Muscle layer of colon (tissue), 2 donors: Measurements from ENCODE around the gene NHS.

ENCODE experiments used
- H3K27ac ChIP-seq: one replicate; pipeline ENCODE4 v1.7.0; 2013; ENCODE audit warnings: low read depth, mild to moderate bottlenecking, low read length, moderate library complexity
- H3K27me3 ChIP-seq, 2 donors: one replicate each; pipeline ENCODE4 v1.7.0; 2013; ENCODE audit warnings: low read length in 2 of 2, mild to moderate bottlenecking in 2 of 2; ENCODE audit not compliant: insufficient read depth in 2 of 2, control insufficient read depth in 1 of 2
- H3K36me3 ChIP-seq: one replicate; pipeline ENCODE4 v1.7.0; 2013; ENCODE audit warnings: mild to moderate bottlenecking, low read length; ENCODE audit not compliant: insufficient read depth
- H3K4me1 ChIP-seq: one replicate; pipeline ENCODE4 v1.7.0; 2013; ENCODE audit warnings: mild to moderate bottlenecking, low read length; ENCODE audit not compliant: insufficient read depth
- H3K4me3 ChIP-seq, 2 donors: one replicate each; pipeline ENCODE4 v1.7.0; 2013; ENCODE audit warnings: low read length in 2 of 2, low read depth in 1 of 2, mild to moderate bottlenecking in 1 of 2, moderate library complexity in 1 of 2
- H3K9ac ChIP-seq: one replicate; pipeline ENCODE4 v1.7.0; 2013; ENCODE audit warnings: low read length
- H3K9me3 ChIP-seq: one replicate; pipeline ENCODE4 v1.7.0; 2013; ENCODE audit warnings: mild to moderate bottlenecking, low read length
- donor health status: abdominal sarcoma.
- donor health status: Adenocarcinoma of cecum.

The NHS gene

DNA sequence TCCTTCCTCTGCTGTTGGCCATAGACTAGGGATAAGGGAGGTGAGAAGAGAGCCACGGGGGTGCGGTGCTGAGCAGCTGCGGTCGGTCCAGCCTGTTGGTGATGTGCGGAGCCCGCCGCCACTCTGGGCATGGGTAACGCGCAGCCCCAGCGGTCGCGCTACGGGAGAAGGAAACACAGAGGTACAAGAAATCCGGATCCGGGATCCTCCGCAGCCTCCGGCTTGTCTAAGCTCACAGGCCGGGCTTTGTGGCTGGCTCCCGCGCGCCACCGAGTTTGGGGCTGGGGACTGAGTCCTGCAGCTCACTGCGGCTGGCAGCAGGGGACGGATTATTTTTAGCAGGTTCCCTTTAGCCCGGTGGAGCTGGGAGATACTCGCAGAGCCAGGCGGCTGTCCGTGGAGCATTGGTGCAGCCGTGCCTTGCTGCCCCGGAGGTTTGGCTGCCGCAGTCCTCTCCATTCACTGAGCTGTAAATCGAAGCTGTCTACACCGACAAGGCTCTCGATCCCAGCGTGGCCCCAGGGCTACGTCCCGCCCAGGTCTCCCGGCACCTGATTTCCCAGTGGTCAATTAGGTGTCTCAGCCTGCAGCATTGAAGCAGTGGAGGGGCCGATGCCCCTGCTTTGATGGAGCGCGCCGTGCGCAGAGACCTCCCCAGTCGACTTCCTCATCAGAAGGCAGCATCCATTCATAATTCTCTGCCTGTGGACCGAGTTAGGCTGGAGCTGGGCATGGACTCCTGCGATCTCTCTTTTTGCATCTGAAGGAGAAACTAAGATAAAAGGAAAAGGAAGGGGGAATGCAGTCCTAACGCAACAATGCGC, 280.4 kb downstream of the NHS start:
- no peak overlapping the region for H3K27ac ChIP-seq
- no peaks in the 10 kb centered on the region for H3K9me3 ChIP-seq
- H3K36me3 ChIP-seq = no peaks in the 10 kb centered on the region
- H3K4me3 ChIP-seq = peak overlapping the region; percentile 9 to 32
- peaks cover 4 to 6% of the 10 kb centered on the region in 2 donors for H3K27me3 ChIP-seq
- no peaks in the 10 kb centered on the region for H3K4me1 ChIP-seq
- no peak overlapping the region for H3K9ac ChIP-seq

DNA sequence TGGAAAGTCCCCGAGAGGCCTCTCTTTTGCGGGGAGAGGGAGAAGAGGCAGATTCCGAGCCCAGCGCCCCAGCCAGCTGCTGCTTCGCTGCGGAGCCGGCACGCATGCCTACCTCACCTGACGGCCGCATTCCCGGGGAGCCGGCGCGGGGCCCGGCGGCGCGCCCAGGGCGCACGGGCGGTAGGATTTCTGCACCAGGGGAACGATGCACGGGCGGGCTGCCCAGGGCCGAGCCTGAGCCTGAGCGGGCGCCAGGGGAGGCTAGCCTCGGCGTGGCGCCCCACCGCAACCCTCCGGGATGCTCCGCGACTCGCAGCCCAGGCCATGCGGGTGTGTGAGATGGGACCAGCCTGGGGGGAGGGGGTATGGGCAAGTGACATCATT, 281.0 kb downstream of the NHS start:
- no peaks in the 10 kb centered on the region for H3K36me3 ChIP-seq
- H3K9ac ChIP-seq = no peak overlapping the region
- H3K4me3 ChIP-seq = peak overlapping the region; percentile 9 to 32

DNA sequence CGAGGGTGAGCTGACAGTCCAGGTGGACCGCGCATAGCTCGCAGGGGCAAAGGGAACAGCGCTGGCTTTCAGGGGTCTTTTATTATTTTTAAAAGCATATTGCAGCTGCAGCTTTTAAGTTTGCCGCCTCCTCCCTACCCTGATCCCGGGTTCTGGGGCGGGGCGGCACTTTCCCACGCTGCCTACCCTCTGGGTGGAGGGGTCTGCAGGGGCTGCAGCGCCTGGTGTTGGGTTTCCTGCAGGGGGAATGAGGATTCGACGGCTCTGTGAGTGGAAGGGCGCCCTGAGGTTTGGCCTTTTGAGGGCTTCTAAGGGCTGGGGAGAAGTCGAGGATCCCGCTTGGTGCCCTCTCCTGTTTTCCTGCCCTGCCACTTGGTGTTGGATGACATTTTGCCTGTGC, 281.6 kb downstream of the NHS start:
- H3K36me3 ChIP-seq = no peaks in the 10 kb centered on the region
- H3K4me3 ChIP-seq = no peak overlapping the region
- H3K27ac ChIP-seq = no peak overlapping the region
- H3K9ac ChIP-seq = no peak overlapping the region
- no peaks in the 10 kb centered on the region for H3K4me1 ChIP-seq
- H3K27me3 ChIP-seq = peaks cover 2 to 6% of the 10 kb centered on the region in 2 donors
- H3K9me3 ChIP-seq = no peaks in the 10 kb centered on the region

More for the DNA sequence above, 281.0 kb downstream of the NHS start:
- Histone ChIP-seq H3K9me3 (no peaks in the 10 kb centered on the region), H3K27me3 (peaks cover 4 to 6% of the 10 kb centered on the region in 2 donors), H3K27ac (no peak overlapping the region), H3K4me1 (no peaks in the 10 kb centered on the region)

DNA sequence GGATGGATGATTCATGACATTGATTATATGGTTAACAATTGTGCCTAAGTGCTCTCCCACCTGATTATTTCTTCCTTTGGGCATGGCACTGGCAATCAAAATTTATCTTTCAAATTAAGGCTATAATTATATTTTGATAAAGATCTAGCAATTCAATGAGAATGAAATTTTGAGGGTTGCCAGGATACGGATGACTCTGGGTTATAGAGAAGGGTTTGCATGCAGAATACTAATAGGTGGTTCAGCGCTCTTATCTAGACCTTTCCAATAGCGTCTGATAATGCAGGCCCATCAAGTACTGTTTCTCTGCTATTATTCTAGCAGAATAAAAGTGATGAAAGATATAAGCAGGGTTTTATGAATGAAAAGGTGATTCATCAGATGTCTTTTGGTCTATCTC, 287.4 kb downstream of the NHS start:
- H3K36me3 ChIP-seq = no peaks in the 10 kb centered on the region
- H3K4me1 ChIP-seq = no peaks in the 10 kb centered on the region
- no peak overlapping the region for H3K4me3 ChIP-seq
- H3K9ac ChIP-seq = no peak overlapping the region
- H3K27ac ChIP-seq = no peak overlapping the region
- H3K27me3 ChIP-seq = peaks cover 0 to 4% of the 10 kb centered on the region in 2 donors
- no peaks in the 10 kb centered on the region for H3K9me3 ChIP-seq

DNA sequence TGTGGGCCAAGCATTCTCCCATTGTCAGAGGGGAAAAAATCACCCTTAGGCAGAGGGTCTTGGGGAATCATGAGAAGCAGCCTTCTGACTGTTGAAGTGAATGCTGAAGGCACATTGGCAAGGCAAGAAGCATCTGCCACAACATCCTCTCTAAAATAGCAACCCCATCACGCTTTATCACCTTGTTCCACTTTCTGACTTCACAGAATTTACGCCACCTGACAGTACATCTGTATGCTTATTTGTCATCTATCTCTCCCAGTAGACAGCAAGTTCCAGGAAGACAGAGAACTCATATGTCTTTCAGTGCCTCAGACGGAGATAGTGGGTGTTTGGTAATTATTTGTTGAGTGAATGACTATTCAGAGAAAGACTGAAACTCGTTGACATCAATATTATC, 293.9 kb downstream of the NHS start:
- no peaks in the 10 kb centered on the region for H3K36me3 ChIP-seq
- H3K27ac ChIP-seq = no peak overlapping the region
- H3K4me1 ChIP-seq = no peaks in the 10 kb centered on the region
- peaks cover 0 to 5% of the 10 kb centered on the region in 2 donors for H3K27me3 ChIP-seq
- H3K4me3 ChIP-seq = no peak overlapping the region
- H3K9ac ChIP-seq = no peak overlapping the region
- H3K9me3 ChIP-seq = no peaks in the 10 kb centered on the region

DNA sequence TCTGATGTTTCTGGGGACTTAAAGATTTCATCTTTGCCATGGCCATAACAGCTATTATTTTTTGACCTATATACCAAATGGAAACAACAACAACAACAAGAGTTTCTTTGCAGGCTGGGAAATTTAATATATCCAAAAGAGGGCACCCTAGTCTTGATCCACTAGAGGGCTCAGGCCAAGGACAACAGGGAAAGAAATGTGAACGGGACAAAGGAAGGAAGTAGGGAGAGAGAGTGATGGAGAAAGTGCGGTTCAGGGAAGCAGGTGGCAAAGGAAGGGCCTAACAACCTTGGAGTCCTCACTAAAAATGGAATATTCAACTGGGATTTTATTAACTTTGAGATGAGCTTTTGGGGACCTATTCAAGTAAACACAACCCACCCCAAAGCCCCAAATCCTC, 294.5 kb downstream of the NHS start:
- Histone ChIP-seq H3K9me3 (no peaks in the 10 kb centered on the region), H3K9ac (no peak overlapping the region), H3K27me3 (peaks cover 0 to 5% of the 10 kb centered on the region in 2 donors), H3K4me3 (no peak overlapping the region), H3K27ac (no peak overlapping the region), H3K4me1 (no peaks in the 10 kb centered on the region), H3K36me3 (no peaks in the 10 kb centered on the region)

DNA sequence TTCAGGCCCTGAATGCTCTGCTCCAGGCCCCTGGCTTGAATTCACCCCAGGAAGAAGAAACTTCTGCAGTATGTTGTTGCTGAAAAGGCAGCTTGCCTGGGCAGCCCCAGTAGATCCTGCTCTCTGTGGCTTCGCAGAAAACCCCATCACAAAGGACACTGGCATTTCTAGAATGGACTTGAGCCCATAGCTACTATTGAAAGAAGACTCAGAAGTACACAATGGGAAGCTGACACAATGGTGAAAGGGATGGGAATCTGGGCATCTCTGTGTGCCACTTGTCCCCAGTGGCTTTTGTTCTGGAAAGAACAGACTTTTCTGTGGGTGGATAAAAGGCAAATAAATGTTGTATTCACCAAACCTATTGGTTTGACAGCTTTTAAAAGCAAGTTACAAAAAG, 294.9 kb downstream of the NHS start:
- H3K4me3 ChIP-seq = no peak overlapping the region
- no peaks in the 10 kb centered on the region for H3K36me3 ChIP-seq
- peaks cover 0 to 5% of the 10 kb centered on the region in 2 donors for H3K27me3 ChIP-seq
- no peak overlapping the region for H3K9ac ChIP-seq
- no peak overlapping the region for H3K27ac ChIP-seq
- no peaks in the 10 kb centered on the region for H3K4me1 ChIP-seq
- H3K9me3 ChIP-seq = no peaks in the 10 kb centered on the region

DNA sequence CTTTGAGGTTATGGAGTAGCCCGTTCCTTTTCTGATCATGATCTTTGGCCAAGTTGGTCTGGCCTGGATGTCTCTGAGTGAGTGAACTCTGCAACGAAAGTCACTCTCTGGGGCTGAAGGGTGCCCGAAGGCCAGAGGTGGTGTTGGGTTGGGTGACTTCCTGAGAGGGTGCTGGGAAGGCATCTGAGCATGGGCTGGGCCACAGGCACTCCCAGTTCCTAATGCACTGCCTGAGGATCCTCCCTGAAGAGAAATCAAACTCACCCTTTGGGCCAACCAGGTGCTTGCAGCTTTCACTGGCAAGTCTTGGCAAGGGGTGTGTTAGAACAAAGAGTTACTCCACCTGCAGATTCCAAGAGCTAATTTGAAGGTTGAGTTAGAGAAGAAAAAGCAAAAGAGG, 295.9 kb downstream of the NHS start:
- H3K4me3 ChIP-seq = no peak overlapping the region
- H3K27ac ChIP-seq = no peak overlapping the region

DNA sequence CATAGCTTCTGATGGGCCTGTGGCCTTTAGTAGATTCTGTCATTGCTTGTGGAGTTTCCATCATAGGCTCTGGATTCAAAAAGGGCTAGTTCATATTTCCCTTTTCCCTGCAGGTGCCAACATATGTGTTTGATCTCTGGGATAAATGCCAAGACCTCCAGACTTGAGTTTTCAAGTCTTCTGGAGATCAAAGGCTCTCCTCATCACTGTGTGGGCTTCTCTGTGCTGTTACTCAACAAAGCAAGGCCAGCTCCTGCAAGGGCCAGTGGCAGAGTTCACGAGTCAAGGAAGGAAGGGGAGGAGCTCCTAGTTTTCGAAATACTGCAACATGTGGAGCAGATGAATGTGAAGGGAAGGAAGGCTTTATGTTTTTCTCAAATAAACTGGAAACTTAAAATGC, 299.6 kb downstream of the NHS start:
- H3K36me3 ChIP-seq = no peaks in the 10 kb centered on the region
- H3K27ac ChIP-seq = no peak overlapping the region
- H3K4me3 ChIP-seq = no peak overlapping the region
- no peaks in the 10 kb centered on the region for H3K4me1 ChIP-seq
- H3K9me3 ChIP-seq = no peaks in the 10 kb centered on the region
- H3K9ac ChIP-seq = no peak overlapping the region
- H3K27me3 ChIP-seq = peaks cover 0 to 9% of the 10 kb centered on the region in 2 donors

More for the DNA sequence above, 295.9 kb downstream of the NHS start:
- Histone ChIP-seq H3K36me3 (no peaks in the 10 kb centered on the region), H3K9ac (no peak overlapping the region), H3K9me3 (no peaks in the 10 kb centered on the region), H3K27me3 (peaks cover 0 to 5% of the 10 kb centered on the region in 2 donors), H3K4me1 (no peaks in the 10 kb centered on the region)

DNA sequence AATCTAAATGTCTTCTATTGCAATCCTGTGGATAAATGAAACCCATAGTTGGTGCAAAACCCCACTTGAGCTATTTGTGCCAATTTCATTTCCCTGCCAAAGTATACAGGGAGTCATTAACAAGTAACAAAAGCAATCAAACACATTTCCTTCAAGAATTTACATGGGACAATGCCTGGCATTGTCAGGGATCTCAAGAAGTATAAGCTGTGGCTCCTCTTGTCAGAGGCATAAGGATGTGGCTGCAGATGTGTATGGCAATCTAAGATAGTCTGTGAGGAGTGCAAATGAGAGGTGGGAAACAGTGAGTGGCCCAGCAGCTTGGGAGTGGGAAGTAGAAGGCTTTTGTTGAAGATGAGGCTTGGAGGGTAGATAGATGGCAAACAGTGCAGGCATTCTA, 304.3 kb downstream of the NHS start:
- Histone ChIP-seq H3K27me3 (peaks cover 0 to 9% of the 10 kb centered on the region in 2 donors), H3K4me3 (no peak overlapping the region), H3K9ac (no peak overlapping the region)

DNA sequence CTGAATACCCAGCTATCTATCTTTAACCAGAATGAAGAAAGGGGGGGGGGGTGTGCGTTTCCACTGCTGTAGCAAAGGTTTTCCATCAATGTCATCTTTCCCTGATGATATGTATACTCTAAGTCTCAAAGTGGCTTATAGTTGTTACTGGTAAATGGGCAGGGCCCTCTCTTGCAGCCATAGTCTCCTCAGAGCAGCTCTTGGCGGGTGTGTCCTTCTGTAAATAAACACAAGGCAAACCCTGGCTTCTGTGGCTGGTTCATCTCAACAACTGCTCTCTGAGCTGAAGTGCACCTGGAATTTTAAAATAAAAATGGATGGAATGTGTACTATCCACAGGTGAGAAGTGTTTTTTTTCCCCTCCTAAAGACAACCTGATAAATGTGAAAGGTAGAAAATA, 304.8 kb downstream of the NHS start:
- H3K36me3 ChIP-seq = no peaks in the 10 kb centered on the region
- H3K9me3 ChIP-seq = no peaks in the 10 kb centered on the region
- H3K27ac ChIP-seq = no peak overlapping the region
- H3K4me3 ChIP-seq = no peak overlapping the region
- no peak overlapping the region for H3K9ac ChIP-seq
- peaks cover 0 to 9% of the 10 kb centered on the region in 2 donors for H3K27me3 ChIP-seq
- H3K4me1 ChIP-seq = peaks cover 4% of the 10 kb centered on the region

More for the DNA sequence above, 304.3 kb downstream of the NHS start:
- Histone ChIP-seq H3K4me1 (peaks cover 4% of the 10 kb centered on the region), H3K27ac (no peak overlapping the region), H3K9me3 (no peaks in the 10 kb centered on the region), H3K36me3 (no peaks in the 10 kb centered on the region)
